ENCODE results near the gene ARL15.

ARL15 gene

DNA sequence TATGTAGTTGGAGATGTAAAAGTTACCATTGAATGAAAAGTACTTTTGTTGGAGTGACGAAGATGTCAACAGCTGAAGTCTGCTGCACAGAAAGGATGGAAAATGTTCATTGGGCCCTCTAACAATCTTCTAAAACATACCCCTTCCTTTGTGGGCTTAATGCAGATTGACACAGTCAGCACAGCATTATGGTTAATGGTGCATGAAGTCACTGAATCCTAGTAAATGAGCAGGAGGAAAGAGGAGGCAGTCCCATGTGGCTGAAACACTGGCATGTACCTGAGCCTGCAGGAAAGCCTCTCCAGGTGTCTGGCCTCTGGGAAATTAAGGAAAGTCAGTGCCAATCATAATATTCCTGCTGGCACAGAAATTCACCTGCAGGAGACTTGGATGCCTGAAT, 153.8 kb downstream of the ARL15 start:
- TF ChIP-seq CTCF (IDR thresholded peaks at IDR 0.05; ENCODE audit: insufficient read depth, low read depth, low read length, missing control alignments): no peak
- no peak for DNase-seq (ENCODE audit: low read depth)

DNA sequence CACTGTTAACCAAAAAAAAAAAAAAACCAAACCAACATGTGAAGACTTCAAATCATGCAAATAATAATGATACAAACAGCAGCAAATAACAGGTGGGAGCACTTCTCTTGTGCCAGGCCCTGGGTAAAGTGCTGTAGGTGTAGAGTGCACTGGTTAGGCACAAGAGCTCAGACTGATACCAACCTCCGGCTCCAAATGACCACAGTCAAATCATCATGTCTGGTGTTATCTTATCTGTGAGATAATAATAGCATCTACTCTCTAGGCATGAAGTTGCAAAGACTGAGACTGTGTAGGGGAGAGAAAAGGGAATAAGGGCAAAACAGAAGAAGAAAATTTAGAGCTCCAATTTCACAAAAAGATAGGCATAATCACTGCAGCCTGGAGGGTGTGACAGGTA, 159.5 kb downstream of the ARL15 start:
- H3K4me3 ChIP-seq (ENCODE audit: low read depth, low read length): no peak overlapping the region
- TF ChIP-seq CTCF (IDR thresholded peaks at IDR 0.05; ENCODE audit: insufficient read depth, low read depth, low read length, missing control alignments): no peak

More for the DNA sequence above, 153.8 kb downstream of the ARL15 start:
- H3K4me3 ChIP-seq (ENCODE audit: low read depth, low read length): no peak overlapping the region

GRCh38 chr5:54148858-54149257, 161.5 kb downstream of the ARL15 start:
- no peak for DNase-seq (ENCODE audit: low read depth)

More for the DNA sequence above, 159.5 kb downstream of the ARL15 start:
- DNase-seq (ENCODE audit: low read depth): no peak

GRCh38 chr5:54148067-54148845, 162.1 kb downstream of the ARL15 start:
- DNase-seq (ENCODE audit: low read depth): no peak
- no peak overlapping the region for H3K4me3 ChIP-seq (ENCODE audit: low read depth, low read length)
- TF ChIP-seq CTCF (IDR thresholded peaks at IDR 0.05; ENCODE audit: insufficient read depth, low read depth, low read length, missing control alignments): no peak

More at GRCh38 chr5:54148858-54149257, 161.5 kb downstream of the ARL15 start:
- H3K4me3 ChIP-seq (ENCODE audit: low read depth, low read length): no peak overlapping the region
- no peak for TF ChIP-seq CTCF (IDR thresholded peaks at IDR 0.05; ENCODE audit: insufficient read depth, low read depth, low read length, missing control alignments)

- H3K4me3 ChIP-seq (ENCODE audit: low read depth, low read length): no peak overlapping the region
- DNase-seq (ENCODE audit: low read depth): no peak
- TF ChIP-seq CTCF (IDR thresholded peaks at IDR 0.05; ENCODE audit: insufficient read depth, low read depth, low read length, missing control alignments): no peak
Measured at GRCh38 chr5:54146916-54147315, 163.5 kb downstream of the ARL15 start.

- H3K4me3 ChIP-seq (ENCODE audit: low read depth, low read length): no peak overlapping the region
- no peak for TF ChIP-seq CTCF (IDR thresholded peaks at IDR 0.05; ENCODE audit: insufficient read depth, low read depth, low read length, missing control alignments)
- no peak for DNase-seq (ENCODE audit: low read depth)
Measured at GRCh38 chr5:54146390-54146789, 164.0 kb downstream of the ARL15 start.

Measured in GM12865 (cell line).